Lower lobe of right lung (tissue), 2 donors: ENCODE results near the gene FUBP1. TPM values are rescaled to one million over a fixed set of nuclear protein-coding genes. Genes with fewer than 3 reads are reported as not detected.
A peak's percentile ranks its signal among the peaks of the same experiment; 100 is the strongest.

ENCODE experiments used
- ATAC-seq, 2 donors: fragments of 200-7000 bp; cut with Tn5 transposase; one replicate each; pipeline ENCODE4 v1.9.1; 2020 to 2022; ENCODE audit warnings: mild to moderate bottlenecking in 2 of 2, moderate library complexity in 2 of 2
- DNase-seq: peaks from one replicate; pipeline ENCODE4 v3.0.0-alpha.2; 2020
- H3K27ac ChIP-seq: fragments of 200-600 bp; one replicate; pipeline ENCODE4 v1.8.0; 2022
- H3K27me3 ChIP-seq: fragments of 200-600 bp; one replicate; pipeline ENCODE4 v1.8.0; 2022; ENCODE audit warnings: low read depth
- H3K36me3 ChIP-seq: fragments of 200-600 bp; one replicate; pipeline ENCODE4 v1.8.0; 2022; ENCODE audit warnings: mild to moderate bottlenecking
- H3K4me1 ChIP-seq: fragments of 200-600 bp; one replicate; pipeline ENCODE4 v1.8.0; 2022
- H3K4me3 ChIP-seq: fragments of 200-600 bp; one replicate; pipeline ENCODE4 v1.8.0; 2022; ENCODE audit warnings: mild to moderate bottlenecking
- H3K9me3 ChIP-seq: fragments of 200-600 bp; one replicate; pipeline ENCODE4 v1.8.0; 2022
- intact Hi-C: fragments of 100-400 bp; cut with DNase I; formaldehyde crosslinking; loops from one replicate; pipeline ENCODE4 v1.11.0; 2022
- total RNA-seq: library from RNA; stranded (reverse); fragmentation: NEBNext Ultra II Directional; extraction: Animal tissue kit (Norgen Biotek cat#: 25700); gene quantifications from one replicate; pipeline ENCODE4 v1.2.1, GENCODE V29; 2021
- TF ChIP-seq, protein P1 (sequence below): fragments of 200-600 bp; IDR thresholded peaks from one replicate; pipeline ENCODE4 v1.8.0; 2022; ENCODE audit warnings: antibody characterized with exemption, mild to moderate bottlenecking
- donor health status: DM: no; HTN: yes; CAD: no; lungs with severe emphysema.

FUBP1 gene
- total RNA-seq, 1 donor from 2014 or later, result 96.6 TPM

DNA sequence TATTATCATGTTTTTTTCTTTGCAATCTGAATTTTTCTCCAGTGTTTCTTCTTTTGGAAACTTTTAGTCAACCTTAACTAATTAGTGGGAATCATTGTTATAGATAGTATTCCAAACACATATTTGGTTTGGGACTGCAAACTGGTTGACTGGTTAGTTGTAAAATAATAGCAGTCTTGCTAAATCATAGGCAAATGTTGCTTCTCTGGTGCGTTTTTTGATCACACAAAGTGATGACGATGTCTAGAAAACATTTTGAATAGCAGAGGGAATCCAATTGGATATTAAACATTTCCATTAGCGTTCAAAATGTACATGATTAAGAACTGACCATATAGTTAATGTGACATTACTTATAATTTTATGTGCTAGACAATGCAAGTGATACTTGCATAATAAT is 30.4 kb upstream of the FUBP1 start:
- TF ChIP-seq, protein P1, sequence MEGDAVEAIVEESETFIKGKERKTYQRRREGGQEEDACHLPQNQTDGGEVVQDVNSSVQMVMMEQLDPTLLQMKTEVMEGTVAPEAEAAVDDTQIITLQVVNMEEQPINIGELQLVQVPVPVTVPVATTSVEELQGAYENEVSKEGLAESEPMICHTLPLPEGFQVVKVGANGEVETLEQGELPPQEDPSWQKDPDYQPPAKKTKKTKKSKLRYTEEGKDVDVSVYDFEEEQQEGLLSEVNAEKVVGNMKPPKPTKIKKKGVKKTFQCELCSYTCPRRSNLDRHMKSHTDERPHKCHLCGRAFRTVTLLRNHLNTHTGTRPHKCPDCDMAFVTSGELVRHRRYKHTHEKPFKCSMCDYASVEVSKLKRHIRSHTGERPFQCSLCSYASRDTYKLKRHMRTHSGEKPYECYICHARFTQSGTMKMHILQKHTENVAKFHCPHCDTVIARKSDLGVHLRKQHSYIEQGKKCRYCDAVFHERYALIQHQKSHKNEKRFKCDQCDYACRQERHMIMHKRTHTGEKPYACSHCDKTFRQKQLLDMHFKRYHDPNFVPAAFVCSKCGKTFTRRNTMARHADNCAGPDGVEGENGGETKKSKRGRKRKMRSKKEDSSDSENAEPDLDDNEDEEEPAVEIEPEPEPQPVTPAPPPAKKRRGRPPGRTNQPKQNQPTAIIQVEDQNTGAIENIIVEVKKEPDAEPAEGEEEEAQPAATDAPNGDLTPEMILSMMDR, result no peak
- Histone ChIP-seq H3K9me3 (no peaks in the 10 kb centered on the region), H3K27me3 (no peaks in the 10 kb centered on the region), H3K4me1 (no peaks in the 10 kb centered on the region), H3K27ac (no peak overlapping the region), H3K36me3 (peaks cover 13% of the 10 kb centered on the region), H3K4me3 (no peak overlapping the region)
- intact Hi-C loops, result no loop called here
- DNase-seq, result no peak
- no peak for ATAC-seq

- intact Hi-C loops, result no loop called here
- ATAC-seq, result no peak
- Histone ChIP-seq H3K4me3 (peak overlapping the region; percentile 63), H3K27me3 (no peaks in the 10 kb centered on the region), H3K9me3 (no peaks in the 10 kb centered on the region), H3K36me3 (no peaks in the 10 kb centered on the region), H3K27ac (no peak overlapping the region), H3K4me1 (peaks cover 11% of the 10 kb centered on the region)
- TF ChIP-seq, protein P1, result no peak
- DNase-seq, result no peak
These were observed 28.9 kb upstream of the FUBP1 start for GRCh38 chr1:78007677-78008341.

- peaks cover 11% of the 10 kb centered on the region for H3K4me1 ChIP-seq
- no peaks in the 10 kb centered on the region for H3K36me3 ChIP-seq
- no peaks in the 10 kb centered on the region for H3K9me3 ChIP-seq
- TF ChIP-seq, protein P1, result no peak
- DNase-seq (no peak), ATAC-seq (no peak)
- H3K27ac ChIP-seq, result no peak overlapping the region
- no peaks in the 10 kb centered on the region for H3K27me3 ChIP-seq
- intact Hi-C loops, result no loop called here
- H3K4me3 ChIP-seq, result peak overlapping the region; percentile 63
These were observed 27.6 kb upstream of the FUBP1 start for GRCh38 chr1:78006521-78006920.

DNA sequence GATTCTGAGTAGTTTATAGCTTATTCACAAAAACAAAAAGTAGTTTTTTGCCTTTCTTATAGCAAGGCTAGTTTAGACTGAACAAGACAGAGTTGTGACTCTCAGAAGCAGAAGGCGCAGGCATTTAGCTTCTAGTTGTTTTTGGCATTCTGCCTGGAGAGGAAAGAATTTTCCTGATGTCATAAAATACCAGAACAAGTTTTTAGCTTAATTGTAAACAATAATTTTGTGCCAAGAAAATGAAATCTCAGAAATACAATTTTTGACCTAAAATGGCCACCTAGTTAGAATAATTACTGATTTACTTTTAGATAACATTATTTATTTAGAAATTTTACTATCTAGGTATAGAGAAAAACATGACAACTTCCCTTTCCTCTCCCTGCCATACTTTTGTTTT is 26.9 kb upstream of the FUBP1 start:
- Histone ChIP-seq H3K4me1 (peaks cover 11% of the 10 kb centered on the region), H3K27ac (peak overlapping the region; percentile 89), H3K9me3 (no peaks in the 10 kb centered on the region), H3K27me3 (no peaks in the 10 kb centered on the region), H3K36me3 (no peaks in the 10 kb centered on the region), H3K4me3 (peak overlapping the region; percentile 63)
- DNase-seq (no peak), ATAC-seq (peak; percentile 41 to 73)
- TF ChIP-seq, protein P1, result no peak
- intact Hi-C loops, result no loop called here

DNA sequence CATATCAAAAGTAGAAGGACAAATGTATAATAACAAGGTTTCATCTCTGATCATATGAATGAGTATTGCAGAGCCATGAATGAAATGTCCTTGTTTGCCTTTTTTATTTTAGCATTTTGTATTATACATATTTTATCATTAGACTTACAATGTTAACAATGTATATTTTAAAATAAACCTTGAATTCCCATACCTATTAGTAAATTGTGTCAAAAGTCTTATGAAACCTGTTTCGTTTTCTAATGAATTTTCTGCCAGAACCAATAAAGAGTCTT is 26.5 kb upstream of the FUBP1 start:
- H3K27ac ChIP-seq, result peak overlapping the region; percentile 89
- H3K27me3 ChIP-seq, result no peaks in the 10 kb centered on the region
- peak overlapping the region; percentile 63 for H3K4me3 ChIP-seq
- DNase-seq, result no peak
- peaks cover 11% of the 10 kb centered on the region for H3K4me1 ChIP-seq
- no peaks in the 10 kb centered on the region for H3K9me3 ChIP-seq
- no peaks in the 10 kb centered on the region for H3K36me3 ChIP-seq
- intact Hi-C loops, result no loop called here
- TF ChIP-seq, protein P1, result no peak
- ATAC-seq, result no peak
